Umbilical cord (tissue), 2 donors: Measurements from ENCODE around the gene TKT. TPM values are rescaled to one million over a fixed set of nuclear protein-coding genes. Genes with fewer than 3 reads are reported as not detected.

Source experiments
- DNase-seq: peaks from one replicate; pipeline ENCODE4 v3.0.0-alpha.2; 2015; ENCODE audit warnings: low spot score
- total RNA-seq: library from RNA; depleted of rRNA; stranded (reverse); fragments of >200 nt; gene quantifications from one replicate; pipeline ENCODE4 v1.2.3, GENCODE V29; 2014; ENCODE audit warnings: low replicate concordance; ENCODE audit not compliant: insufficient read depth

TKT gene
- total RNA-seq, 1 donor from 2014 or later = 76.1 TPM

DNA sequence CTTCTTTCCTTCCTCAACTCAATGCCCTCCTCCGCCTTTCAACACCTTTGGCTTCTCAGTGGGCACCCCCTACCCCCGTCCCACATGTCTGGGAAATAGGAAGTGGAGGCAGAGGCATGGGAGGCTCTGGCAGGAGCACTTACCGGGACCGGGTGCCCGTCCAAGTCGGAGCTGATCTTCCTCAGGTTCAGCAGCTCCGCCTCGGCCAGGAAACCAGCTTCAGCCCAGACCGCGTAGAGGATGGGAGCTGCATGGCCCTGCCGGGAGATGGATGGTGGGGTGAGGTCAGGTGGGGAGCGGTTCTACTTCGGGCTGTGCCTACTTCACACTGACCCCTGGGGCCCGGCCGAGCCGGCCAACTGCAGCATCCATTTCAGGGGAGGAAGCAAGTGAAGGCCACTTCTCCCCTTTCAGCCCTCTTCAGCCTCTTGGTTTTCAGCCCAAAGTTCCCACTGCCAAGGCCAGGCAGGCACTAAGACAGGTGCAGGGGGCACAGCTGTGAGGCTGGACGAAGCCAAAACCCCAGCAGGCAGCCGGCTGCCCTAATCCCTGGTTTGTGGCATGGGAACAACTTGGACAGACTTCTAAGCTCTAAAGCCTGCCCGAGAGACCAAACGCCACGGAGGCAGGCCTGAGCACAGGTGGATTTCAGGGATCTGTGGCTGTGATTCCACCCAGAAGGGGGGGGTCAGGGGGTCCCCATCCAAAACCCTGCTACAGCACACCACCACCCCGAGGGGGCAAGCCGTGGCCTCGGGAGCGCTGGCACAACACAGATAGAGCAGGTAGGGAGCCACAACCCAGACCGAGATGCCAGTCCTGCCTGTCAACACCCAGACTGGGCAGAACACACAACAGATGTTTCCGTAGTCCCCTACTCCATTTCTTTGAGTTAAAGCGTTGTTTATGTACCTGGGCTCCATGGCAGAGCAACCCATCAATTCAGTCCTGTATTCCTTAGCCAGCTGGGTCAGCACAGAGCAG, 14.5 kb downstream of the TKT start:
- no peak for DNase-seq

DNA sequence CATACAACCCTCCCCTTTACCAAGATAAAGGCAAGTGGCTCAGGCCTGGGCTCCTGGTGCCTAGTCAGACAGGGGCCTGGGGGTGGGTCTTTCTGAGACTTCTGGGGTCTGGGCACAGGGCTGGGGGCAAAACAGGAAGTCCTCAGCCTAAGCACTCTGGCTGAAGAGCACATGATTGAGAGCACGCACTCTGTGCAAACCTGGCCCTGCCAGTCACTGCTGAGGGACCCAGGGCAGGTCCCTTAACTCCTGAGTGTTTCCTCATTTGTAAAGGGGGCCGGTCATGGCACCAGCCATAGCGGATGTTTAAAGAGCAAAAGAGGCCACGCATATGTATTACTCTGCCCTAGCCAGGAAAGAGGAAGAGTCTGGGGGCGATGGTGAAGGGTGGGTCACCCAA, 16.0 kb downstream of the TKT start:
- DNase-seq = no peak

DNA sequence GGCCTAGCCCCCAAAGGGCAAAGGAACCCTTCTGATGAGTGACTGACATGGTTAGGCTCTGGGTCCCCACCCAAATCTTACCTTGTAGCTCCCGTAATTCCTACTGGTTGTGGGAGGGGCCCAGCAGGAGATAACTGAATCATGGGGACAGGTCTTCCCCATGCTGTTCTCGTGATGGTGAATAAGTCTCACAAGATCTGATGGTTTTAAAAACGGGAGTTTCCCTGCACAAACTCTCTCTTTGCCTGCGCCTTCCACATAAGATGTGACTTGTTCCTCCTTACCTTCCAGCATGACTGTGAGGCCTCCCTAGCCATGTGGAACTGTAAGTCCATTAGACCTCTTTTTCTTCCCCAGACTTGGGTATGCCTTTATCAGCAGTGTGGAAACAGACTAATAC, 16.9 kb downstream of the TKT start:
- no peak for DNase-seq

DNA sequence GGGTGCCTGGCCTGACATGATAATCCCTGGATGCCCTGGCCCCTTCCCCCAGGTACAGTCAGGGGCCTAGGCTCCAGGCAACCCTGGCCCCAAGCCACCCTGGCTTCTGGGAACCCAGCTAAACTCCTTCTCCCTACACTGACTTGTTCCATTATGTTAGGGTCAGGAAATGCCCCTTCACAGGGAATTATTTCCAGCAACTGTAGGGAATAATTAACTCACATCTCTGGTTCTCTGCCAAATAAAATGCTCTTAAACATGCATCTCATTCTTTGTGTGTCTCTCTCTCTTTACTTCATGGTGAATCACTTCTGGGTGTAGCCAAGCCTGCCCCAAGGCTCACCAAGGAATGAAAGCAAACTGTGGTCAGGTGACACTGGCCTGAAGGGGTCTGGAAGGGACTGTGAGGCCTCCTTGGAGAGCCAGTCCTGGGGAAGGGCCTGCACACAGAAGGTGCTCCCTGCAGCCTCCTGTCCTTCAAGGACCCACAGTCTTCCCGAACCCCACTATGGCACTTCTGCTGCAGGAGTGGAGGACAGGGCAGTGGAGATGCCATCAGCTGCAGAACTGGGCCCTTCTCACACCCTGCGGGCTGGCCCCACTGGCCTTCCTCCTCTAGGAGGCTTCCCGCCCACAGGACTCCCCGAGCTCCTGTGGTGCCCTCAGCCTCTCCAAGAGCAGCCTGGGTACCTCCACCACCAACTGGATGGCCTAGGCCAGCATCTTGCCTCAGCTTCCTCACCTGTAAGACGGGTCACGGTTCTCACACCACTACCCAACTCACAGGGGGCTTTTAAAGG, 17.6 kb downstream of the TKT start:
- DNase-seq = peak; percentile 63

DNA sequence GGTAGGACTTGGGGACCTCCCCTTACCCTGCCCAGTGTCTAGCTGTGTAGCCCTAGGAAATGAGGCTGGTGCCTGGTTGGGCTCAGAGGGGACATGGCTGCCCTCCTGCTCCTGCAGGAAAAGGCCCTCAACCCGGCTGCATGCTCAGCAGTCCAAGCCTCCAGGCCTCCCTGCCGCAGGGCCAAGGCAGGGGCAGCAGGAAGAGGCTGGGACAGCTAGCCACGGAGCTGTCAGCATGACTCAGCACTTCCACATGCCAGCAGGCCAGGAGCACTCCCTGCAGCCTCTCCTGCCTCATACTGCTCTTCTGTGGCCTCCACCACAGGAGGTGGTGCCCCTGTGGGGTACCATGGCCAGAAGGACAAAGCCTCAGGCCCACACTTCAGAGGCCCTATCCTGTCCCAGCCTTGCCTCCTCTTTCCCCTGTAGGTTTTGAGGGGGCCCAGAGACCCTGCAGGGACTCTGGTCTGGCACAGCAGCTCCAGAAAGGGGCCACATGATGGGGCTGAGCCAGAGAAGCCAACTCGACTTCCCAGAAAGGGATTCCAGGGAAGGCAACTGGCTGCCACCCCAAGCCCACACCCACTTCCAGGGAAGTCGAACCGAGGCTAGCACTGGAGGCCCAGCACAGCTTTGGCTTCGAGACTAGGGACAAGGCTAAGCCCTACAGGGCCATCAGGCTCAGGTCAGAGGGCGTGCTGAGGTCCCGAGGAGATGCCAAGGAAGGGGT, 19.5 kb downstream of the TKT start:
- DNase-seq = peak; percentile 33

DNA sequence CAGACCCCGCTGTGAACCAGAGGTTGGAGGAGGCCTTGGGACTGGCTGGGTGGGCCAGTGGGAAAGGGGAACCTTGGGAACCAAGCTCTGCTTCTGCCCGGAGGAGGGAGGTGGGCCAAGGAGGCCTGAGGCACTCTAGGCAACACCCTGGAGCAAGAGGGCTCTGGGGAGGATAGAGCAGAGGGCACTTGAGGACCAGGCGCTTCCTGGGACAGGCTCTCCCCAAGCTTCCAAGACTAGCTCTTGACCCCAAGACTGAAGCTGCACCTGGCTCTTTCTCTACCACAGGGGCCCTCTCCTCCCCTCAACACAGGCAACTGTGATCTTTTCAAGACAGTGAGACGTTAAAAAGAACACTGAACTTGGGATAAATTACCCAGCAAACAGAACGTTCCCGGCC, 20.3 kb downstream of the TKT start:
- DNase-seq = no peak

DNA sequence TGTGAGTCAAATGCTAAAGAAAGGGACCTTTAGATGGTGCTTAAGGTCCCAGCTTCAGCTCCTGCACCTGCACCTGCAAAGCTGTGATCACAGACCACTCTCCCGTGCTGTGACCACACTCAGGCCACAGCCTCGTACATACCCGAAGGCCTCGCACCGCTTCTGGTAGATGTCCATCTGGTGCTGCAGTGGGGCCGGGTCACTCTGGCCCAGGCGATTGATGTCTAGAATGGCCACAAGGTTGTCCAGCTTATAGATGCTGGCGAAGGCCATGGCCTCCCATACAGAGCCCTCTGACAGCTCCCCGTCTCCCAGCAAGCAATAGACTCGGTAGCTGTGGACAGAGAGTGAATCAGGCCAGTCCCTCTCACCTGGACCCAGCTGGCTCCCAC, 21.0 kb downstream of the TKT start:
- no peak for DNase-seq

DNA sequence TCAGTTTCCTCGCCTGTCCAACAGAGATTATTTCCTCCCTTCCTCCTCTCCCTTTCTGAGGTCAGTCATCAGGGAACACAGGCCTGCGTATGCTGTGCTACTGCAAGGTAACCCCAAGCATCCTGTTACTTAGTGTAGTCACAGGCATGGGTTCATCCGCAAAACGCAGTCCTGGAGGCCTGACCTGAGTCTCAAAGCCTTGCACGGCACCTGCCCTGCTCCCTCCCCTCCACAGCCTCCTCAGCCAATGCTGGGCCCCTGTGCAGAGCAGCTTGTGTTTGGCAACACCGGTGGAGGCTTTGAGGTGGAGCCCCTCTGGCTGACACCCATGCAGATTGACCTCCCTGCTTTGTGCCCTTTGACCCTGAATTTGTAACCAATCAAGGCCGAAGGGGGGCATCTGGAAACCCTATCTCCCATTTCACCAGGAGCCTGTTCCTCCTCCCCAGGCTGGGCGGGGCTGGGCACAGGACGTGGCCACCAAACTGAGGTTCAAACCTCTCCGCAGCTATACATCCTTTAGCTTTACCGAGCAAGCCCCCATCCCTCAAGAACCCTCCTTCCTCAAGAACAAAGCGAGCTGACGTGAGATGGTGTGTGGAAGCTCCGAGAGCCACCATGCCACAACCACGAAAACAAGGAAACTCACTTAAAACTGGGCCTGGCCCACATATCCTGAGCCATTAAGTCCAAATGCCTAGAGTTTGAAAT, 21.5 kb downstream of the TKT start:
- DNase-seq = no peak

DNA sequence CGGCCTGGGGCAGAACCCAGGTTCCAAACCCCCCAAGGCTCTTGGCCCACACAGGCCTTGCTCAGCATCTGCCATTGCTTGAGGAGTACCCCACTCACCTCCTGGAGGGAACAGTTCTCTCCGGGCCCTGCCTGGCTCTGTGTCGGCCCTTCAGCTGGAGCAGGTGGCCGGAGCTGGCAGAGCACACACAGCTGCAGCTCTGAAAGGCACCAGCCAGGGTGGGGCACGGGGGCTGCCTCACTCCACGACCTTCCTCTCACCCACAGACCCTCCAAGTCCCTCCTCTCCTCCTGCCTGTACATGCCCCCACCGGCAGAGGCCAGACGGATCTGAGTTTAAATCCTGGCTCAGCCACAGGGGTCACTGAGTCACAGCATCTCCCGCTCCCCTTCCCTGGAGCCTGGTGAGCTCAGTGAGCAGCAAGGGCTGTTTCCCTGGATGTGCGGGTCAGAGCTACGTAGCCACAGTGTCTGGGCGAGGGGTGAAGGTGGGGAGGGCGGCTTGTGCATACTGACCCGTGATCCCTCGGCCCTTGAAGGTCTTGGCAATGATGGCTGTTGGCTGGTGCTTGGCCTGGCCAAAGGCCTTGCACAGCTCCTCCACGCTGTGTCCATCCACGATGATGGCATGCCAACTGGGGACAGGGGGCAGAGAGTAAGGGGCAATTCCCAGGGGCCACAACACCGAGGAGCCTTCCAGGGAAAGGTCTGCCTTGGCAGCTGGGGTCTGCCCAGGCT, 23.0 kb downstream of the TKT start:
- no peak for DNase-seq

DNA sequence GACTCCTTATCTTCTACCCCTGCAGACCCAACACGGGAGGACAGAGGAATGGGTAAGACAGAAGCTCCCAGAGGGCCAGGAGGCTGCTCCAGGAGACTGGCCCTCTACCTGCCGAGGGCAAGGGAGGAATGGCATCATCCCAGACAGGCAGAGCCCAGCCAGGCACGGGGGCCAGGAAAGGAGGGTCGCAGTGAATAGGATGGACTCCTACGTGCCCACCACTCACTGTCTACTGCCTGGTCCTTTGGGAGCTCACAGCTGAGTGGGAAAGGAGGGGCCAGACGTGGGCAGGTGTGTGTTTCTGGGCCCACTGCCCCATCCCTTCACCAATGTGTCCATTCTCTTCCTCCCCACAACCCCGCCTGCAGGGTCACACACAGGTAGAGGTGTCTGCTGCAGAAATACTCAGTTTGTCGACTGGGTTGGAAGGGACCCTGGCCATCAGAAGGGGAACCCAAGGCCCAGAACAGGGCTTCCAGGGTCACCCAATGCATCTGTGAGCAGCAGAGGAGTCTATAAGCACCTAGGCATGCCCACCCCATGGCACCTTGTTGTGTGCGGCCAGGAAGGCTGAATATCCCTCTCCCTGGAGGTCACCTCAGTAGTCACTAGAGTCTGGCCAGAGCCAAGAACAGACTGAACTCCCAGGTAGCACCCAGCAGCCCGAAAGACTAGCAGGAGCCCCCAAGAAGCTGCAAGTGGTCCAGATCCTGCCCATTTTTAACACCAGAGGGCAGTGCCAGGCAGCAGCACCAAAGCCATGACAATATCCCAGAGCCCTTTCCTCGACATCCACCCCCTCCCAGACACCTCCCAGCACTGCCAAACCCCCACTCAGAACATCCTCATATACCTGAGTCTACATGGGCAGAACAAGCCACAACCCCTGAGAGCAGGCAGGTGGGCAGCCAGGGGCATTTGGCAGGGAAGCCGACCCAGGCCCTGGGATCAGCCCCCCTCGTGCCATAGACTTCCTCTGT, 24.0 kb downstream of the TKT start:
- DNase-seq = no peak

DNA sequence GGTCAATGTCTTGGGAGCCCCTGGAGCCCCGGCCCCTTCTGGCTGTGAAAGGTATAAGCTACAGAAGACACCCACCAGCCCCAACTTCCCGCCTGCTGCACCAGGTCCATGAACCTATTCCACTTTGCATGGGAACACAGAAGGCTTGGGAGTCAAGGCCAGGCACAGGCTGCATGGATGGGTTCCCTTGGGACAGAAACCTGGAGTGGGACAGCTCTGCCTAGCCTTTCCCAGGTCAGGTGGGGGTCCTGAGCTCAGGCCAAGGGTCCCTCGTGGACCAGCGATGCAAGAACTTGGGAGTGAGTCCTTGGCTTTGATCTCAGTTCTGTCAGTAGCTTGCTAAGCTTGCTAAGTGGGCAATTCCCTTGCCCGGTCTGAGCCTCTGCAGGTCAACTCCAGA, 25.0 kb downstream of the TKT start:
- DNase-seq = no peak

DNA sequence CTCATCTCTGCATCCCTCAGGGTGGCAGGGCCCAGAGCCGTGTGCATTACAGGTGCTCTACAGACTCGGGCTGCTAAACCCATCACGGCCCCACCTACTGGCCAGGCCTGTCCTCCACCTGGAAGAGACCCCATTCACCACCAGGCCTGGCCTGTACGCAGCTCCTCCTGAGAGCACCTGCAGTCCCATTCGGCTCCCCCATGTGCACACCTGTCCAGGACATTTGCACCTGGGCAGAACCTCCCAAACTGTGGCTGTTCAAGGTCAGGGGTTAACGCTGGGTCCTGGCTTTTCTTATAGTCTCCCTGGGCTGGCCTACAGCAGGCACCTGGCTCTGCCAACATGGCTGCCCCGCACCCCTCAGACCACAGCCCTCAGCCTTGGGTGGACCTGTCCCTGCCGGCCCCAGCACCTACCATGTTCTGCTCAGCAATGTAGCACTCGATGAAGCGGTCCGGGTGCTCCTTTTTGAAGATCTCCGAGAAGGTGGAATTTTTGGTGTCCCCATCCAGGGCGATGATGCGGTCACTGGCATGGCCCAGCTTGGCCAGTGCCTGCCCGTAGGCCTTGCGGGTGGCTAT, 25.7 kb downstream of the TKT start:
- DNase-seq = no peak

DNA sequence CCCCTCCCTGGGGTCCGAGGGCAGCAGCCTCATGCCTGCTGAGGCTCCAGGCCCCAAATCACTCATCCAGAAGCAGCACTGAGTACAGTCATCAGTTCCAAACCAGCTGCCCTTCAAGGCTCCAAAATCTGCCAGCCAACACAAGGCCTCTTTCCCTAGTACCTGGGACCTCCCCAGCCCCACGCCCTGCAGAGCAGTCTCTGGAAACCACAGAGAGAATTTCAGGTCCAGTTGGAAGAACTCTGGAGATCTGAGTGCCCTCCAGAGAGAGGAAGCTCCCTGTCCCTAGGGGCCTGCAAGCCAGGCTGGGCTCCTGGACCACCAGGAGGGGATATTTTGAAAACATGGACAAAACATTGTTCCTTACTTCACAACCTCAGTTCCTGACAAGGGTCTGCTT, 26.2 kb downstream of the TKT start:
- no peak for DNase-seq

DNA sequence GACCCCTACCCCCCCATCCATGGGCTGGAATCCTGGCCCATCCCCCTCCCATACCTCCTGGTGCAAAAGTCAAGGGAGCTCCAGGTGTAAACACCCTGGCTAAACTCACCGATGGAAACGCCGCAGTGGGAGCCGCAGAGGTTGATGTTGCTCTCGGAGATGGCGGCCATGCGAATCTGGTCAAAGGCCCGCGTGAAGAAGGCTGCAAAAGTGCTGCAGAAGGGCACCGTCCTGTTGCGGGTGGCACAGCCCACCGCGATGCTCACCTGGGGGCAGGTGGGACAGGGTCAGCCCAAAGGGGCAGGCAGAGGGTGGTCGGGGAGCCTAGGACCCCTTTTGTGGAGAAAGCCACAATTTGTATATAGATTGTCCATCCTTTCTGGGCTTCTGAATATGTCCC, 26.7 kb downstream of the TKT start:
- no peak for DNase-seq

DNA sequence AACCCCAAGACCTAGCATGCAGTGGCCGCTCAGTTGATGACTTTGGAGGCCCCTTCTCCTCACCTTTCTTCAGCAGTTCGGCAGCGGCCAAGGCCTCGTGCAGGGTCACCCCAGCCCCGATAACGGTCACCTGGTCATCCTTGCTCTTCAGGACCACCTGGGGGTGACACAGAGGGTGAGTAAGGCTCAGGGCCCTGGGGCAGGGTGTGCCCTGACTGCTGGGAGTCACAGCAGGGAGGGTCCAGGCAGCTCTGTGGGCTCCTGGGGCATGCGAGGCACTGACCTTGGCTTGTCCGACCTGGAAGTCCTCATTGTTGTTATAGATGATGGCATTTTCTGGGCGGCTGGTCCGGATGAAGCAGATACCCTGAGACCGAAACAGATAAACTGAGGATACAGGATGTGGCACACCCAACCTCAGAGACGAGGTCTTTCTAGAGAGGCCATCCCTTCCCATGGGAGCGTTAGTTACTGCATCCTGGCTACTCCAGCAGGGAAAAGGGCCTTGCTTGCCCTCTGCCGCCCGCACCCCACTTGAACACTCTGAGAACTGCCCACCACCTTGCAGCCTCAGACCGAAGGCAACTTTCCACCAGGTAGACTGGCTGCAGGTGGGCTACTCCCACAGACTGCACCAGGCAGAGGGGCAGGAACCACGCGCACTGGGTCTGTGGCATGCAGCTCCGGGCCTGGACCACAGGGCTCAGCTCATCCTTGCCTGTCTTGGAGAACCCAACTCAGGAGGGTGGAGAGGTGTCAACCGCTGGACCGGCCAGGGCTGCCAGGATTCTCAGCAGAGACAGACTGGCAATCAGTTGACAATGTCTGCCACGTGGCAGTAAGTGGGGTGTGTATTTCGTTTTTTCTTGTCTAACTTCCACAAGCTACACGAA, 27.6 kb downstream of the TKT start:
- DNase-seq = no peak

DNA sequence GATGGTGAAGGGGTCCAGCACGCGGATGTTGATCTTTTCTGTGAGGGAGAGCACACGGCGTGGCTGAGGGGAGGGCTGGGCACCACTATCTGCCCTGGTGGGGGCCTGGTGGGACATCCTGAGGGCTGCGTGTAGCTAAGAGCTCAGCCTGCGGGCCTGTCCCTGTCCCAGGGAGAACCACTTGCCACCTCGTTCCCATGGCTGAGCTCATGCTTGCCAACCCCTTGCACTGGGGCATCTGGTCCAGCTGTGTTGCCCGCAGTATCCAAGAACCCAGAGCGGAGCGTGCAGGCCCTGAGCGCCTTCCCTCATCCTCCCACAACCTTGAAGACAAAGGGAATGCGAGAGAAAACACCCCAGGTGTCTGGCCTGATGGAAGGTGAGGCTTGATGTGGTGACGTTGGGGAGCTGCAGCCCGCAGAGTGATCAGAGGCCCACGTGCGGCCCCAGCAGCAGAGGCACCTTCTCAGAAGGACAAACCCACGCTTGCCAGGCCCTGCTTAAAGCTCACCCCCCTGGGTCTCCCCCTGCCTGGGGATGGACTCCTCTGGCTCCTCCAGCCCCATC, 28.9 kb downstream of the TKT start:
- DNase-seq = no peak

DNA sequence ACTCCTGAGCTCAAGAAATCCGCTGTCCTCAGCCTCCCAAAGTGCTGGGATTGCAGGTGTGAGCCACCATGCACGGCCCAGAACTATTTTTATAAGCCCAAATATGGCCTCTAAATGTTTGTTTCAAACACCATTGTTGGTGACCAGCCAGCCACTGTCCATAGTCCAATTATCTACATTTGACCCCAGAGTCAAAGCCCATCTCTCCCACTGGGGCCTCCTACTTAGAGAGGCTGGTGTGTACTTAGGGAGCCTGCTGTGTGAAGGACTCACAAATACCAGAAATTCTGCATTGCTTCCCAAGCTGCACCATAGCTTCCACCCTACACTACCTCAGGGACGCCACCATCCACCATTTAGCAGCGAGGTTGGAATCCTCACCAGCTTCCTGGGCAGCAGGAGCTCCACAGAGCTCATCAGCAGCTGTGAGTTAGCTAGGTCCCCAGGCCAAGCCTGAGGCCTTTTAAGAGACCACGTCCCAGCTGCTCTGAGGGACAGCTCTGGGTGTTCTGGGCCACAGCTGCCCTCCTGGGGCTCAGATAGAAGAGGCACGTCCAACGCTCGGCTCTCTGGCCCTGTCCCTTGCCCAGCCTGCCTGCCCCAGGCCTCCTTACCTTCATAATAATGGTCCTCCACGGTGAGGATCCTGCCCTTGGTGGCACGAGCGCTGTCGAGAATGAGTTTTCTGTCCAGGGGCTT, 29.5 kb downstream of the TKT start:
- DNase-seq = no peak
